GM10266 (cell line): ENCODE data around the gene RFLNA.

Experiments
- DNase-seq: peaks from one replicate; pipeline ENCODE4 v3.0.0; 2012; ENCODE audit errors: extremely low spot score
- TF ChIP-seq, protein P1 (sequence below): IDR thresholded peaks from 2 replicates; pipeline ENCODE4 v1.5.1; 2012; ENCODE audit warnings: mild to moderate bottlenecking, low read depth; ENCODE audit not compliant: control insufficient read depth, insufficient read depth; ENCODE audit errors: missing control alignments

RFLNA gene

DNA sequence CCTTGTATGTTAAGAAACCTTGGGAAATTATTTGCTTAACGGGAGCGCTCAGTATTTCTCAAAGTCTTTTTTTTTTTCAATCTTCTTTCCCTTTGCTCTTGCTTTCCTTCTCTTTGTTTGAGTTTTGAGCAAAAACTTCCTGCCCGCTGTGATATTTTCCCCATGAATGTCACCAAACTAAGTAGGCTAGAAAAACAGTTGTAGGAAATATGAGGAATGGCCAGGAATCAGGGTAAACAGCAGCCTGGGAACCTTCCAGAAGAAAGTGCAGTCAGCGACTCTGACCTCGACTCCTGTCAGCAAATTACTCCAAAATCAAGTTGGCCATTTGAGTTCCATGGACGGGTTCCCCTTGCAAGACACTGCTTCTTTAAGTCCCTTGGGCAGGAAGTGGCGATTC, 11.6 kb upstream of the RFLNA start:
- DNase-seq: no peak
- TF ChIP-seq, protein P1, sequence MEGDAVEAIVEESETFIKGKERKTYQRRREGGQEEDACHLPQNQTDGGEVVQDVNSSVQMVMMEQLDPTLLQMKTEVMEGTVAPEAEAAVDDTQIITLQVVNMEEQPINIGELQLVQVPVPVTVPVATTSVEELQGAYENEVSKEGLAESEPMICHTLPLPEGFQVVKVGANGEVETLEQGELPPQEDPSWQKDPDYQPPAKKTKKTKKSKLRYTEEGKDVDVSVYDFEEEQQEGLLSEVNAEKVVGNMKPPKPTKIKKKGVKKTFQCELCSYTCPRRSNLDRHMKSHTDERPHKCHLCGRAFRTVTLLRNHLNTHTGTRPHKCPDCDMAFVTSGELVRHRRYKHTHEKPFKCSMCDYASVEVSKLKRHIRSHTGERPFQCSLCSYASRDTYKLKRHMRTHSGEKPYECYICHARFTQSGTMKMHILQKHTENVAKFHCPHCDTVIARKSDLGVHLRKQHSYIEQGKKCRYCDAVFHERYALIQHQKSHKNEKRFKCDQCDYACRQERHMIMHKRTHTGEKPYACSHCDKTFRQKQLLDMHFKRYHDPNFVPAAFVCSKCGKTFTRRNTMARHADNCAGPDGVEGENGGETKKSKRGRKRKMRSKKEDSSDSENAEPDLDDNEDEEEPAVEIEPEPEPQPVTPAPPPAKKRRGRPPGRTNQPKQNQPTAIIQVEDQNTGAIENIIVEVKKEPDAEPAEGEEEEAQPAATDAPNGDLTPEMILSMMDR: no peak

DNA sequence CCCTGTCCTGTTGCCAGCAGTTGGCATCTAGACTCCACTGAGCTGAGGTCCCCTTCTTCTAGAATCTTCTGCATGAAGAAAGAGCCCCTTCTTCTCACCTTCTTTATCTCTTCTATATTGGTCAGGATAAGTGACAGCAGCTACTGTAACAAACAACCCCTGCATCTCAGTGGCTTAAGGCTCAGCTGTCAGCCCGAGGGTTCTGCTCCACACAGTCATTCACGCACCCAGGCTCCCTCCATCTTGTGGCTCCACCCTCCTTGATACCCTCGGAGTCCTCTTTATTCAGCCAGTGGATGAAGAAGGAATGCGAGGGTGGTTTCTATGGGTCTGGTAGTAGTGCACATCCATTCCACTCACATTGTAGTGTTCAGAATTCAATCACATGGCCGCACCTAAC, 10.5 kb upstream of the RFLNA start:
- TF ChIP-seq, protein P1: no peak
- no peak for DNase-seq

DNA sequence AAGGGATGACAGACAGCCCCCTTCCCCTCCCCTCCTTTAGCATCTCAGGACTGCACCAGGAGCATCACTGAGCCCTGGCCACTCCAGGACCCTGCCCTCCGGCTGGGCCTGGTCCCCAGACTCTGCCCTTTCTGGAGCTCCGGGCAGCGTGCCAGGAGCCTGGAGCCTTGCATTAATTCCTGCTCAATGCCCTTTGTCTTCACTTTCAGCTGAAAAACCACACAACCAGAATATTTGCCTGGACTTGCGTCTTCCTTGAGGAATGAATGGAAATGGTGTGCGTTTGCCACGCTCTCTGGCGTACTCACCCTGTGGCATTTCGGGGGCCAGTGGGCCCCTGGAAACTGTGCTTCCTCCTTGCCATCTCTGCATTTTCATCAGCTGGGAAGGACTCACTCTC, 8.5 kb upstream of the RFLNA start:
- TF ChIP-seq, protein P1: no peak

DNA sequence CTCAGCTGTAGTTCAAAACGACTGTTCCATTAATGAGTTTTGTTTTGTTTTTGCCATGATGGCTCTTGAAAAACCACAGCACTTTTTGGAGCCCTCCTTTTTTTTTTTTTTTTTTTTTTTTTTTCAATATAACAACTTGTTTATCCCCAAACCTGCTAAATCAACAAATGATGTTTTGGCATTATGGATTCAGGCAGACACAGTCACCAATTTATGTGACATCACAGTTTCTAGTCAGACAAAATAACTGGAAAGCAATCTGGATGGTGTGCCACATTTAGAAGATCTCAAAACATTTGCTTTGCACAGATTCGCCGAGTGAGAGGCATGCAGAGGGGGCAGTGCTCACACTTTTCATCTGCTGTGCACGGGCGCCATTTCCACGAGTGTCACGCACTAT, 7.9 kb upstream of the RFLNA start:
- no peak for DNase-seq
- TF ChIP-seq, protein P1: no peak

More for the DNA sequence above, 8.5 kb upstream of the RFLNA start:
- DNase-seq: no peak

DNA sequence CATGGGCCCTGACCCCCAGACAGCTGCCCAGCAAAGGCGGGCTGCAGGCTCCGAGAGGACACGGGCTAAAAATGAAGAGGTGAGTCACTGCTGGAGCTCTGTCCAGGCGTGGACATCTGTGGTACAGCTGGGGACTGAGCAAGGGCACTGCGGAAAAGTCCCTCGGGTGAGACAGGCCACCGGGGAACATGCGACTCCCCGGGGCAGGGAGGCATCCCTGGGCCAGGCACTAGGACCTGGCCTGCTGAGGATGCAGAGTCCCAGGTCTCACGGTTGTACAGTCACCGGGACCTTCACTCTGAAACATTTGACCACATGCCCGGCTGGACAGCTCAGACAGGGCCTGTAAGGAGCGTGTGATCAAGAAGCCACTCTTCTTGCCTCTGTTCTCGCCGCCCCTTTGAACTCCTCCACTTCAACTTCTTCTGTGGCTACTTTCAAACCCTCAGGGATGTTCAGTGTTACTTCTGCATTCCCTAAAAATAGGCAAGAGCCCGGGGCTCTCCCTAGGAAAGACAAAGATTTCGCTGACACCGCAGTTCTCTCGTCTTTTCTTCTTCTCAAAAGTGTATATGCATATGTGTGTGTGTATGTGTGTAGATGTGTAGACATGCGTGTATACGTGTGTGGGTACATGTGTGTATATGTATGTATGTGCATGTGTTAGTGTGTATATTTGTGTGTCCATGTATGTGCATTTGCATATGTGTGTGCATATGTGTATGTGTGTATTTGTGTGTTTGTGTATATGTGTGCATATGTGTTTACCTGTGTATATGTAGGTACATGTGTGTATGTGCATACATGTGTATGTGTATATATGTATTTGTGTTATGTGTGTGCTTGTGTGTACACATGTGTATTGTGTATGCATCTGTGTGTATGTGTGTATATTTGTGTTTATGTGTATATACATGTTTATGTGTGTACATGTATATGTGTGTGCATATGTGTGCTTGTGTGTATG, 5.0 kb upstream of the RFLNA start:
- DNase-seq: no peak
- TF ChIP-seq, protein P1: no peak

DNA sequence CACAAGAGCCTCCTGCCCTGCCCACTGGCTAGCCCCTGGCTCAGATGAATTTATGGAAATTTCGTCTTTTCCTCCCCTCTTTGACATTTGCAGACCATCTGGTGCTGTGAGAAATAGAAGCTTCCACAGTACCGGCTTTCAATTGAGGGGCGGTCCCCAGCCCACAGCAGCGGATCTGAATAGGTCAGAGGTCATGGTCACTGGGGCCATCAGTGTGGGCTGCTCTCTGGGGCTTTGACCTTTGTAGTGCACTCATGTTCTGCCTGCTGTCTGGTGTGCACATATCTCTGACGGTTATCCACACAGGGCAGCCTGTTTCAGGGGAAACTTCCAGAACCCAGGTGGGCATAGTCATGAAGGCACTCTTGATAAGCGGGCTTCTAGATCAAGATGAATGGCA, 2.5 kb upstream of the RFLNA start:
- no peak for DNase-seq
- TF ChIP-seq, protein P1: no peak

DNA sequence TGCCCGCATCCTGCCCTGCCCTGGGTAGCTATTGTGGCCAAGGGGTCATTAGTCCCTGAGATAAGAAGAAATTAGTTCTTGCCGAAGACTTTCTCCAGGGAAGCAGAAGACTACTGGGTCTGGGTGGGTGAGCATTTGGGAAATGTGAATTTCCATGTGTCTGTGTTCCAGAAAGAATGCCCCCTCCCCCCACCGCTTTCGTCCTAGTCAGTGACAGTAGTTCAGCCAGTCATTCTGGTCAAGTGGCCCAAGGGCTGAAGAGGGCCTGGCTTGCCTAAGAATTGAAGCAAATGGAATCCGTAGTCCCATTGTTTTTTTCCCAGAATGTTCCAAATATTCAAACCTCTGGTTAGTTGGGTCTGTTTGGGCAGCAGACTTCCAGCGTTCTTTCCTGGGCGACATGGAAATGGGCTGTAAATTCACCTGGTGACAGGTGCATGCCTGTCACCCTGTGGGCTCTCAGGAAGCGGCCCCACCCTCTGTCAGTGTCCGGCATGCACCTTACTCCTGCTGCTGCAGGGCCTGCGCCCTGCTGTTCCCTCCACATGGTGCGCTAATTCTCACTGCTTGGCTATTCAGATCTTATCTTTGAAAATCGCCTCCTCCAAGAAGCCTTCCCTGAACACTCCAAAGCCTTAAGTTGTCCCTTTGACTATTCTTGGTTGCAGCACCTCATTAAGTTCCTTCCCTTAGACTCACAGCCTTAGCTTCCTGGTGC, 1.4 kb upstream of the RFLNA start:
- no peak for DNase-seq
- TF ChIP-seq, protein P1: no peak
